ENCODE results near the gene CA11.

The CA11 gene

DNA sequence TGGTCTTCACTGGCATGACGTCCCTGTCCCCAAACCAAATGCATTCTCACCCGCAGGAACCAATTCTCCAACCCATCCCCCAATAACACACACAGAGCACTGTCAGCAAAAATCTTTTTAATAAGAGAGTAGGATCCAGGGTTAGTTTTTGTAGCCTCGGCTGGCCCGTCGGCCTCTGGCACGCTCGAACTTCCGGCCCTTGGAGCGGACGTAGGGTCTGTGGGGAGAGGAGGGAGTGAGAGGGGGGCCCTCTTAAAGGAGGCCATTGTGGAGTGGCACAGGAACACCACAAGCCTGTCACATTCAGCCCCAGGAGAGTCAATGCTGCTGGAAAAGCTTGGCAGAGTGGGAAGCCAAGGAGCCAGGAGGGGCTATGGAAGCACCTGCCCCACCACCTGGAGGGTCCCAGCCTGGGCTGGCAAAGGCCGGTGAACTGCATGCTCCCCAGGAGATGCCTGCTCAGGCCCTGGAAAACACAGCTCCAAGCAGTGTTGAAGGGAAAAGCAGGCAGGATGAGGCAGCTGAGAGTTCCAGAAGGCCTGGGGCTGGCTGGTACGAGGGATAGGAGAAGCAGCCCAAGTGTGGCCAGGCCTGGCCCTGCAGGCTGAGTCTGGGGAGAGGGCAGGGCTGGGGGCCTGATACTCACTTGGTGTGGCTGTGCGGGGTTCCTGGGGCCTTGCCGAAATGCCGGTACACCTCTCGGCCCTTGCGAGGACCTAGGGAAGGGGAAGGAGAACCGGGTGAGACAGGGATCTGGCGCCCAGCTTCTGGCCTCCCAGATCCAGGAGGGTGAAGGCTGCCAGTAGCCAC lies 30.6 kb downstream of the CA11 start:
- Histone ChIP-seq H3K4me3 (ENCODE audit: low read length) (no peak overlapping the region), H3K79me2 (ENCODE audit: low read length) (peaks cover 39% of the 10 kb centered on the region), H3K27me3 (replicated peaks; ENCODE audit: insufficient read depth, low read length) (no peaks in the 10 kb centered on the region), H3K27ac (ENCODE audit: low read length) (no peak overlapping the region), H2AFZ (ENCODE audit: low read length) (no peak overlapping the region), H4K20me1 (ENCODE audit: insufficient read depth, low read length) (peaks cover 28% of the 10 kb centered on the region), H3K4me1 (ENCODE audit: low read length) (peaks cover 13% of the 10 kb centered on the region), H3K9me3 (replicated peaks; ENCODE audit: insufficient read depth, low read length) (no peaks in the 10 kb centered on the region), H3F3A (ENCODE audit: insufficient read depth, low read length) (peaks cover 33% of the 10 kb centered on the region), H3K36me3 (replicated peaks; ENCODE audit: insufficient read depth, low read length) (peaks cover 19% of the 10 kb centered on the region), H3K4me2 (ENCODE audit: low read depth, low read length) (no peak overlapping the region), H3K9ac (ENCODE audit: low read length) (no peak overlapping the region), H3K9me2 (replicated peaks; ENCODE audit: insufficient read depth, low read length) (no peaks in the 10 kb centered on the region)
- TF ChIP-seq EZH2phosphoT487 (IDR thresholded peaks at IDR 0.05; ENCODE audit: low read length) (no peak), EZH2 (optimal IDR thresholded peaks at IDR 0.05; ENCODE audit: low read depth, low read length) (no peak)
- TF ChIP-seq, protein P1, sequence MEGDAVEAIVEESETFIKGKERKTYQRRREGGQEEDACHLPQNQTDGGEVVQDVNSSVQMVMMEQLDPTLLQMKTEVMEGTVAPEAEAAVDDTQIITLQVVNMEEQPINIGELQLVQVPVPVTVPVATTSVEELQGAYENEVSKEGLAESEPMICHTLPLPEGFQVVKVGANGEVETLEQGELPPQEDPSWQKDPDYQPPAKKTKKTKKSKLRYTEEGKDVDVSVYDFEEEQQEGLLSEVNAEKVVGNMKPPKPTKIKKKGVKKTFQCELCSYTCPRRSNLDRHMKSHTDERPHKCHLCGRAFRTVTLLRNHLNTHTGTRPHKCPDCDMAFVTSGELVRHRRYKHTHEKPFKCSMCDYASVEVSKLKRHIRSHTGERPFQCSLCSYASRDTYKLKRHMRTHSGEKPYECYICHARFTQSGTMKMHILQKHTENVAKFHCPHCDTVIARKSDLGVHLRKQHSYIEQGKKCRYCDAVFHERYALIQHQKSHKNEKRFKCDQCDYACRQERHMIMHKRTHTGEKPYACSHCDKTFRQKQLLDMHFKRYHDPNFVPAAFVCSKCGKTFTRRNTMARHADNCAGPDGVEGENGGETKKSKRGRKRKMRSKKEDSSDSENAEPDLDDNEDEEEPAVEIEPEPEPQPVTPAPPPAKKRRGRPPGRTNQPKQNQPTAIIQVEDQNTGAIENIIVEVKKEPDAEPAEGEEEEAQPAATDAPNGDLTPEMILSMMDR (IDR thresholded peaks at IDR 0.05; ENCODE audit: low read length) = no peak
- no peak for DNase-seq

DNA sequence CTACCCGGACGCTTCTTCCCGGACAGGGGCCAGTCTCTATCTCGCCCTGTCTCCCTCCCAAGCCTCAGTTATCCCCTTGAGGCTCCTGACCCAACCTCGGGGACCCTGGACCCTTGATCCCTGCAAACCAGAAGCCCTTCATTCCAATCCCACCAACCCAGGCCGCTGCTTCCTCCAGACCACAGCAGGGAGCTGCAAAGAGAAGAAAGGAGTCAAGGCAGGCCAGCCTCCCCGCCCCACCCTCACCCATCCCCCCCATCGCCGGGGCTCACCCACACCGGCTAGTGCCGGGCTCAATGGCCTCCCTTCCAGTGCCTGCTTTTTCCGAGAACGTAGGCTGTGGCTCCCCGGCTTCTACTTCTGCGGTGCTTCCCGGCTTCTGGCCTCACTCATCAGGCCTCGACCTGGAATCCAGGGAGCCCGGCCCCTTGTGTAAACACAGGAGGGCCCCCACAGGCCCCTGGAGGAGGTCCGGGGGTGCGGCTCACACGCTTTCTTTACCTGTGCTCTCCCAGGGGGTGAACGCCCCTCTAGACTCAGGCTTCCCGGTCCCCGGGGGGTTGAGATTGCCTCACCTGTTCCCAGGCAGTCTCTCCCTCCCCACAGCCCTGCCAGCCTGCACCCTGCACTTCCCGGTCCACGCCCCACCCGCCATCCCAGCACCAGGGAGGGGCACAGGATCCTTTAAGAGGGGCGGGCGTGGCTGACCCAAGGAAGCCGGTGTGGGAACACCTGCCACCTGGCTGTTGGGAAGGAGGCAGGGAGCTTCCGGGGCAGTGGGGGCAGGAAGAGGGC lies 31.4 kb downstream of the CA11 start, which contains the start of gene FAM83E:
Gene FAM83E, minus strand, starts transcription at position 641 of the 795 bp plus-strand sequence. CDS start 1,704 bp downstream, outside the sequence.
- TF ChIP-seq EZH2phosphoT487 (IDR thresholded peaks at IDR 0.05; ENCODE audit: low read length) (no peak), EZH2 (optimal IDR thresholded peaks at IDR 0.05; ENCODE audit: low read depth, low read length) (no peak)
- TF ChIP-seq, protein P1 (IDR thresholded peaks at IDR 0.05; ENCODE audit: low read length) = no peak
- Histone ChIP-seq H4K20me1 (ENCODE audit: insufficient read depth, low read length) (peaks cover 28% of the 10 kb centered on the region), H3K9me2 (replicated peaks; ENCODE audit: insufficient read depth, low read length) (no peaks in the 10 kb centered on the region), H3K9ac (ENCODE audit: low read length) (no peak within 1 kb of the TSS), H3K4me1 (ENCODE audit: low read length) (peaks cover 9% of the 10 kb centered on the region; the same call in 1 of the 2 replicates), H3K27ac (ENCODE audit: low read length) (no peak within 1 kb of the TSS), H3K4me2 (ENCODE audit: low read depth, low read length) (no peak within 1 kb of the TSS), H3K9me3 (replicated peaks; ENCODE audit: insufficient read depth, low read length) (no peaks in the 10 kb centered on the region), H3K4me3 (ENCODE audit: low read length) (no peak within 1 kb of the TSS), H3K36me3 (replicated peaks; ENCODE audit: insufficient read depth, low read length) (peaks cover 19% of the 10 kb centered on the region), H2AFZ (ENCODE audit: low read length) (no peak within 1 kb of the TSS), H3K79me2 (ENCODE audit: low read length) (peaks cover 32% of the 10 kb centered on the region), H3F3A (ENCODE audit: insufficient read depth, low read length) (peaks cover 33% of the 10 kb centered on the region), H3K27me3 (replicated peaks; ENCODE audit: insufficient read depth, low read length) (no peaks in the 10 kb centered on the region)
- no peak for DNase-seq

DNA sequence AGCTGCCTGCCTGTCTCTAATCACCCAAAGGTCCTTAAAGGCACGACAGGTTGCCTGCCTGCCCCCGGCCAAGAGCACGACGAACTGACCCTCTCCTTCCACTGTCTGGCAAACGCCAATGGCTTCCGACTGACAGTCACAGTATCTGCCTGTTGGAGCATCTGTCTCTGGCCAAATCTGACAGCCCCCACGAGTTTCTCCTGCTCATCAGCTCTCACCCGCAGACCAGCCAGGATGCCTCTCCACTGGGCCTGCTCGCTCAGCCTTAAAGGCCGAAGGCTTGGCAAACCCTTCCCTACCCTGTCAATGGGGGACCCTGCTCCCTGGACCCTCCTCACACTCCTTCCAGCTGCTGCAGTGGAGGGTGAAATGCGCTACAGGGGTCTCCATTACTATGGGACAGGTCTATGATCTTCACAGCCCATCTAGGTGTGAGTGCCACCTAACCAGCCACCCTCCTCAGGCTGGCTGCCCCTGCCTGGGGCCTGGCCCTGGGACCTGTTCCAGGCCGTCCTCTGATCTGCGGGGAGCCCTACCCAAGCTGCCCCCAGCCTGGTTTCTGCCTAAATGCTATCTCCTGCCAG lies 32.0 kb downstream of the CA11 start:
- no peak for DNase-seq
- H3K4me1 ChIP-seq (ENCODE audit: low read length) = peaks cover 9% of the 10 kb centered on the region; the same call in 1 of the 2 replicates
- no peaks in the 10 kb centered on the region for H3K9me2 ChIP-seq (replicated peaks; ENCODE audit: insufficient read depth, low read length)
- H3F3A ChIP-seq (ENCODE audit: insufficient read depth, low read length) = peaks cover 33% of the 10 kb centered on the region
- H2AFZ ChIP-seq (ENCODE audit: low read length) = no peak overlapping the region
- peaks cover 19% of the 10 kb centered on the region for H3K36me3 ChIP-seq (replicated peaks; ENCODE audit: insufficient read depth, low read length)
- no peak overlapping the region for H3K9ac ChIP-seq (ENCODE audit: low read length)
- no peak overlapping the region for H3K4me2 ChIP-seq (ENCODE audit: low read depth, low read length)
- H3K4me3 ChIP-seq (ENCODE audit: low read length) = no peak overlapping the region
- H3K9me3 ChIP-seq (replicated peaks; ENCODE audit: insufficient read depth, low read length) = no peaks in the 10 kb centered on the region
- no peak overlapping the region for H3K27ac ChIP-seq (ENCODE audit: low read length)
- H3K27me3 ChIP-seq (replicated peaks; ENCODE audit: insufficient read depth, low read length) = no peaks in the 10 kb centered on the region
- TF ChIP-seq EZH2phosphoT487 (IDR thresholded peaks at IDR 0.05; ENCODE audit: low read length) (no peak), EZH2 (optimal IDR thresholded peaks at IDR 0.05; ENCODE audit: low read depth, low read length) (no peak)
- TF ChIP-seq, protein P1 (IDR thresholded peaks at IDR 0.05; ENCODE audit: low read length) = no peak
- peaks cover 29% of the 10 kb centered on the region for H3K79me2 ChIP-seq (ENCODE audit: low read length)
- peaks cover 28% of the 10 kb centered on the region for H4K20me1 ChIP-seq (ENCODE audit: insufficient read depth, low read length)
